ENCODE results near the gene MYL7.
"Not testable (repeated sequence)": the region's sequence is repeated elsewhere in the genome, so short reads cannot be mapped to it uniquely, and the experiment has no call there.

Gene MYL7, protein sequence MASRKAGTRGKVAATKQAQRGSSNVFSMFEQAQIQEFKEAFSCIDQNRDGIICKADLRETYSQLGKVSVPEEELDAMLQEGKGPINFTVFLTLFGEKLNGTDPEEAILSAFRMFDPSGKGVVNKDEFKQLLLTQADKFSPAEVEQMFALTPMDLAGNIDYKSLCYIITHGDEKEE

DNA sequence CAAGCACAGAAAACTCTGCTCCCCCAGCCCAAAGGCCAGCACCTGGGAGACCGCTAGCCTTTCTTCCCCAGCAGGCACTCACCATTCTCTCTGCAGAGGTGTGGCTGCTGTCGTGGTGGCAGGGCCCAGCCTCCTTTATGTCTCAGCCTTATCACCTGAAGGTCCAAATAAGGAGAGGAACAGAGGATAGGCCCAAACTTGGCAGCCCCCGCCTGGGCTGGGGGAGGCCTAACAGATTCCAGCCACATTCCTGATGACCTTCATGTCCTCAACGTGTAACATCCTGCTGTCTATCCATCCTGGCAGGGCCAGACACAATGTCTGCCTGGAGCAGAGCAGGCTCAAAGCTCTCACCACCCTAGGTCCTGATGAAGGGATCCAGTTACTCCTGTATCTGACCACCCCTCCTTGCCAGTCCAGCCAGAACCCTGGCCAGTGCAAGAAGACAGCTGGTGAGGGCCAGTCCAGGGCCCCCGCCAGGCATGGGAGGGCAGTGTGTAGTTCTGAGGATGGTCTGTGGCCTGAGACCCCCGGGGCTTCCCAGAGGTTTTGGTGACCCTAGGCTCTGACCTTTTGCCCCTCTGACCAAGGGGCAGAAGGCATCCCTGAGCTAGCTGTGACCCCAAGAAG, at the start of gene MYL7:
Gene MYL7, minus strand, starts transcription at position 112 of the 630 bp plus-strand sequence. Its CDS starts 27 bp downstream, at position 85.
- no peak for DNase-seq

DNA sequence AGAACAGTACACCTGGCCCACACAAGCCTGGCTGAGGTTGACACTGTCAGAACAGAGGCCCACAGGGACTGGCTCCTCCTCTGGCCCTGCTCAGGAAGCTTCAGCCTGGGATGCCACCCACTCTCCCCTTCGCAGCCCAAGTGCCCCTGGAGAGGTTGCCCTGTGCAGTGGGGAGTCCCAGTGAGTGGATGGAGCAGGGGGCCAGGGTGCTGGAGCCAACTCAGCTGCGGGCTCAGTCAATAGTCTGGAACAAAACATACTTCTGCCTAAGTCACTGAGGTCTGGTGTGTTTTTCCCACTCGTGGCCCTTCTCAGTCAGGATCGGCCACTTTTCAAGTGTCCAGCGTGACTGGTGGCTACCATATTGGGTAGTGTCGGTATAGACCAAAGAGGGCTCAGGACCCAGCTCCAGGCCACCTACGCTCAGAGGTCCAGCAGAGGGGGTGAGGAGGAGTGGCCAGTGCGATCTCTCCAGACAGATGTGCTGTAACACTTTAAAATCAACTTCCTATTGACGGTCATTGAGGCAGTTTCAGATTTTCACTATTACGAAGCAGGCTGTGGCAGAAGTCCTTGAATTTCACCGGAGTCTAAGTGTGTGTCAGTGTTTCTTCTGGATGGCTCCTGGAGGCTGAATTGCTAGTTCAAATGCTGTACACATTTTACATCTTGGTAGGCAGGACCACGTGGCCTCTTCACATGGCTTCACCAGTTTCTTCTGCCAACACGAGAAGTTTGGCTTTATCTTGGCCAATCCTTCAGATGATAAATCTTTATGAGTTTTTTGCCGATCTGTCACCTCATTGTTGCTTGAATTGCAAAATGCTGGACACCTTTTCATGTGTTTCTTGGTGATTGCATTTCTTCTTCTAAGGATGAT, 49.1 kb upstream of the MYL7 start:
- DNase-seq, result no peak

DNA sequence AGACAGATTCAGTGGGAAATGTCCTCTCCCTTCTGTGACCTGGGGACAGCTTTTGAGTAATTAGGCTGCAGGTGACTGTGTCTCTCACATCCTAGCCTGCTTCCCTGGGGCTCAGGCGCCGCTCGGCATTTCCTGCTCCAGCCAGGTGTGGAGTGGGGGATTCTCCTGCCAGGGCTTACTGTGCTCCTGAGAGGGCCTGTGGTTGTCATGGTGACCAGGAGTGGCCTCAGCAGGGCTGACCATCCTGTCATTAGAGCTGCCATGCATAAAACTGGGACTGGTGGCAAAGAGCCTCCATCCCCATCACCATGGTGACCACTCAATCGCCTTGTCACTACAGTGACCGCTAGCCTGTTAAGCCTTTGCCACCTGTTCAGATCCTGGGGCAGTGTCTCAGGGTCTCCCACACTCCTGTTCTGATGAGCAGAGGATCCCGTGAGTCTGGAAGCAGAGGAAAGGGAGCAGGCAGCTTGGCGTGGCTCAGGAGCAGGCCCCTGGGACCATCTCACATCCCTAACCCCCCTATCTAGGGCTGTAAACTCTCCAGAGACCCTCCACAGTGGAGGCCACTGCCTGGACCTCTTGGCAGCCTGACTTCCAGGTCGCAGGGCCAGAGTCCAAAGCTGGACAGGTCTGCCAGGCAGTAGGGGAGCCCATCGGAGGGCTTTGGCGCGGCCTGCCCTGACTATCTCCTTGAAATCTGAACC, 48.3 kb upstream of the MYL7 start, which contains the start of gene GCK:
Gene GCK, minus strand, starts transcription at position 154 of the 707 bp plus-strand sequence. CDS start 486 bp downstream, outside the sequence.
- no peak for DNase-seq

DNA sequence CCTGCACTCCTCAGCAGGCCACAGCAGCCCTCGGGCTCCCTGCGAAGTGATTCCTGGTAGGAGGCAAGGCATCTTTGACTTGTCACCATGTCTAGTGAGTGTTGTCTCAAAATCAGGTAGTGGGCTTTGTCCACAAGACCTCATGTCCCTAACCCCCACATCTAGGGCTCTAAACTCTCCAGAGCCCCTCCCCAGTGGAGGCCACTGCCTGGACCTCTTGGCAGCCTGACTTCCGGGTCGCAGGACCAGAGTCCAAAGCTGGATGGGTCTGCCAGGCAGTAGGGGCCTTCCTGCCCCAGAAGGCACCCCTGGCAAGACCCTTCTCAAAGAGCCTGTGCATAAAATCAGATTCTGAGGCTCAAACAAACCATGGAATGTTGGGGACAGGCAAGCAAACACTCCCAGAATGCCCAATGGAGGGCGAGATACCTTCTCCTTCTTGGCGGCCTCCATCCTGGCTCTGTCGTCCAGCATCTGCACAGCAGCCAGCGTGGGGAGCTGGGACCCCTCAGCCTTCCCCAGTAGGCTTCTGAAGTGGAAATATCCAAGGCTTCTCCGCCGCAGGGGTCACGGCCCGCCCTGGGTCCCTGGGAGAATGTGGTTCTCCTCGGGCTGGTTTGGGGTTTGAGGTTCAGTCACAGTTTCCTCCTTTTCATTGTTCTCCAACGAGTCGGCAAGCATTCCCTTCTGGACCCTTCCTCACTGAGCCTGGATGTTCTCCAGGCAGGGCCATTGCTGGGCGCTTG, 47.5 kb upstream of the MYL7 start:
- no peak for DNase-seq

DNA sequence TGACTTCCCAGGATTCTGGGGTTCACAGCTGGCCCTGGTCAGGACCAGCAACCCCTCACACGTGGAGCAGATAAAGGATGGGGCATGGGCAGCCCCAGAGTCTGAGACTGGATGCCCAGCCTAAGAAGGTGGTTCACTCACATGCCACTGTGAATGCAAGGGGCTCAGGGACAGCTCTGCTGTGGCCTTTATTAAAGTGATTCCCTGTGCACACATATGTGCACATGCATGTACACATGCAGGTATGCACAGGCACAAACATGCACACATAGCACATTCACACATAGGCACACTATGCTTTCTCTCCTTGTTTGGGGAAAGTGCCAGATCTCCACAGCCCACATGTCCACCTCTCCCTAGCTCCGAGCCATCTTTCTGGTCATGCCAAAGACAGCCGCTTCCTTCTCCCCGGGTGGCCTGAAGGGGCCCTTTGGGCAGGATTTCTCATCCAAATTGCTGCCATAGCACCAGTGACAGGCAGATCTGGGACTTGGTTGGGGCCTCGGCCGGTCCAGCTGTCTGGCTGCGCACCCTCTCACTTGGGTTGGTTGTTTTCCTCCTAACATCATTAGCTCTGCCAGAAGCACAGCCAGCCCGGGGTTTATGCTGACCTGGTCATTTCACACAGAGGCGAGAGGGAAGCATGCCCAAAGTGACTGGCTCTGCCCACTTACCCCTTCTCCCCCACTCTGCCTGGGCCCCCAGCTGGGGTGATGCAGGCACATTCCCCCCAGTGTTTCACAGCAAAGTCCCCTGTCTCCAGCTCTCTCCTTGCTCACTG, 46.7 kb upstream of the MYL7 start:
- DNase-seq, result no peak

DNA sequence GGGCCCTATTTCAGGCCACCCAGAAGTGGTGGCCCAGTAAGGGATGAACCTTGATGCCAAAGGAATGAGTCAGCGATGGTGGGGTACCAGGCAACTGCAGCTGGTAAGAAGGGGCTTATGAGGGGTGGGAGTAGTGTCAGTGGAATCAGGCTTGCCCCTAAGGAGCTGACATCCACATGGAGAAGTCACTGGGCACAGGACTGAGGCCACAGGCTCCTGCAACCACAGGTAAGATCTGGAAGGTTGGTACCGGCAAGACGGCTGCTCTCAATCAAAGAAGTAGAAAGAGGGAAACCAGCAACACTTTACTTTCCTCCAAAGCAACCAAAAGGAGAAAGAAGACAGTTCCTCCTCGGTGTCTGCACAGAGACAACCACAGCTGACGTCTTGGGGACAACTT, 45.6 kb upstream of the MYL7 start:
- DNase-seq, result no peak

DNA sequence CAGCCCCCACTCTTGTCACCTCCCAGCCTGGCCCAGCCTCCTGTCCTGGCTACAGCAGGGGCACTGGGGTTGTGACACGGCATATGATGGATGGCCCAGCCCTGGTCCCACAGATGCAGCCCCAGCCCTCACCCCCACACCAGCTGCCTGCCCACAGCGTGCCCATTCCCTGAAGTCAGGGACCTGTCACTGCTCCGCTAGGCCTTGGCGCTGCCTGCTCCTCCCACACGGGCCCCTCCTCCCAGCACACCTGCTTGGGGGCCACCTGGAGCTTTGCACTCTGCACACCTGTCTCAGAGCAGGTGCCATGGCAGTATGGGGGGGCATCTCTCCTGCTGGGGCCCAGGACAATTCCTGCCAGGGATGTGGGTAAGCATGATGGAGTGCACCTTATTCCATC, 44.6 kb upstream of the MYL7 start:
- DNase-seq, result no peak

DNA sequence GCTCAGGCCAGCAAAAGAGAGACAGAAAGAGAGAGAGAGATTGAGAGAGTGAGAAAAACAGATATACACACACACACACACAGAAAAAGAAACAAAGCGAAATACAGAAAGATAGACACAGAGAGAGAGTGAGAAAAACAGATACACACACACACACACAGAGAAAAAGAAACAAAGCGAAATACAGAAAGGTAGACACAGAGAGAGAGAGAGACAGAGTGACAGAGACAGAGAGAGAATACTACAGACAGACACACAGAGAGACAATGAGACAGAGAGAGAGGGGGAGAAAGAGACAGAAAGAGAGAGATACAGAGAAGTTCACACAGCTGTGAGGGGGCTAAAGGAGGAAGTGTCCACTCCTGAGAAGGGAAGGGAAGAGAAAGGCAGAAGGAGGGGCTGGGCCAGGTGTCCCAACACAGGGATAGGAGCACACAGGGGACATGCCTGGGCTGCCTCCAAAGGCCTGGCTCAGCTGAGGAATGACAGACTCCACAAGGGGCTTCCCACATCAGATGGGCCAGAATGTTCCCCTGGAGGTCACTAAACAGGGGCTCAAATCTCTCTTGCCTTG, 43.8 kb upstream of the MYL7 start:
- no peak for DNase-seq

DNA sequence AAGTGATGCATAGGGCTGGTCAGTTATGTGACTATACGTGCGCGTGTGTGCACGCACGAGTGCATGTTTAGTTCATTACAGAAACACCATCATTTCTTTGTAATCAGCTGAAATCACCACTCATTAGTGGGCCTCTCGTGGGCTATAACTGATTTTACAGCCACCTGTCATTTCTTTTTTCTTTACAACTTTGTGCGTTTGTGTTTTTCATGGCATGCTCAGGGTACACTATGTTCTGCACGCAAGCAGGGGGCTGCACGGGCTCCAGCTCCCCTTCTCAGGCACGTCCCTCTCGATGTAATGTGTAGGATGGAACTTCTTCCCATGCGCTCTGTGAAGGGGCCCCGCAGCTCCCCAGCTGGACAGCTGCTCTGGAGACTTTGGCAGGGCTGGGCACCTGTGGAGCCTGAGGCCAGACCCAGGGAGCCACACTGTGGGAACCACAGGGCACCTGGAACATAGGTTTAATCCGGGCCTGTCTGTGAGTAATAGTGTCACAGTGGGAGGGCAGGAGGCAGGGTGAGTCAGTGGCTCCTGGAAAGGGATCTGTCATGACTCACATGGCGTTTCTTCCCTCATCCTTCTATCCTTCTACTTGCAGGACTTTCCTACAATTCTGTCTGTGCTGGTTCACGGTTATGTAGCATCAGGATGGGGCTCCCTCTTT, 43.2 kb upstream of the MYL7 start:
- no peak for DNase-seq

DNA sequence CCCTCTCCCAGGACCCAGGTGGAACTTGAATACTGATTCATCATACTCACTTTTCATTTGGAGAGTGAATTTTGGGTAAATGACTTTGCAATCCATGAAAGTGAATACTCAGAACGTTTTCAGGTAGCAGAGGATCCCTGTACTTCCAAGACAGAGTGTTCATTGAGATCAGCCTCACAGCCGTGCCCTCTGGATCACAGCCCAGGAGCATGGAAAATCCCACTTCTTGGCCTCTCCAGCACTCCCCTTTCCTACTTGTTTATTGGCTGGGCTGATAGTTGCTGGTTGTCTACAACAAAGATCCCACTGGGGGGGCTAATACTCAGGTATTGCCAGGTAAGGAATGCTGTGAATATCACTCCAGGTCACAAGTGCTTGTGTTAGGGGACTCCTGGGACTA, 42.3 kb upstream of the MYL7 start:
- DNase-seq, result no peak

DNA sequence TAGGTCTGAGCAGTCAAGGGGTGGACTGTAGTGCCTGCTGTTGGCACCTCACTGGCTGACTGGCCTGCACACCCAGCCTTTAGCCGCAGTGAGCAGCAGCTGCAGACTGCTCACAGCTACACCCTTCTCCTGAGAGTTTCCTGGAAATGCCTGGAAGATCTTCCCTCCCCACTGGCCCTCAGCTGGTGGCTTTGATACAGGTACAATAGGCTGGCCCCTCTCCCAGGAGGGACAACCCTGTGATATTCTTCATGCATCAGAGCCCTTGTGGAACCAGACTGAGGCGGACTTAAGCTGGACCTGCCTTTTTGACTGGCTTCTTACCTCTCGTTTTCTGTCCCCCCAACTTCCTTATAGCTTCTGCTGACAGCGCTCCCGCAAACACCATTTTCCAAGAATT, 41.7 kb upstream of the MYL7 start:
- no peak for DNase-seq

DNA sequence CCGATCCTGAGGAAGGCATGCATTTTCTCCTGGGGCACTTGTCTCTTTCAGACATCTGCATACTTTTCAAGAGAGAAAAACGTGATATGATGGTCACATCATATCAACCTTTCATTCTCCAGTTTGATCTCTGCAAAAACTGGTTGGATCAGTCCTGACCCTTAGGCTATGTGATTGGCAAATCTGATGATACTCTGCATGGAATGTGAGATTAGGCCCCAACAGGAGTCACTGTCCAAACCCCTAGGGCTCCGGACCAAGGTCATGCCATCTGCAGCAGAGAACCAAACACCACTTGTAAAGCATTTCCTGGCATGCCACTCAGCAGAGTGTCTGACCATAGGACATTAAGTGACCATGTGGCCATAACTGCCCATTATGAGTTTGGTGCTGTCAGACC, 39.5 kb upstream of the MYL7 start:
- DNase-seq, result no peak

DNA sequence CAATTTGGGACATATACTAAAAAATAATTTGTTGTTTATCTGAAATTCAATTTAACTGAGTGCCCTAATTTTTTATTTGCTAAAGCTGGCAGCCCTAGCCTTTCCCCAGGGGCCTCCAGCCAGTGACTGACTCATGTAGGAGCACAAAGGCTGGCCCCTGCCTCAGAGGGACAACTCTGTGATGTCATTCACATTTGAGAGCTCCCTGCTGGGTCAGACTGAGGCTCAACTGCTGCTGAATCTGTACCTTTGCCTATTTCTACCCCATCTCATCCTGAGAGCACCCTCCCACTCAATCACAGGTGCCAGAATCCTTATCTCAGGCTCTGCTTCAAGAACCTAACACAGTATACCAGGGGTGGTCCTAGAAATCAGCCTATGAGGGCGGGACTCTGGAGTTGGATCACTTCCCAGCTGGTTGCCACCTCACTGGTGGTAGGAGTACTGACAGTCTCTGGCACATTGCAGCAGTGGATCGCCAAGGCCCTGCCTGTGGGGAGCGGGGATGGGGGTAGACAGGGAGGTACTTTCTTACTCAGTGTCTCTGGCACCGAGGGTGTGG, 36.5 kb upstream of the MYL7 start:
- no peak for DNase-seq

DNA sequence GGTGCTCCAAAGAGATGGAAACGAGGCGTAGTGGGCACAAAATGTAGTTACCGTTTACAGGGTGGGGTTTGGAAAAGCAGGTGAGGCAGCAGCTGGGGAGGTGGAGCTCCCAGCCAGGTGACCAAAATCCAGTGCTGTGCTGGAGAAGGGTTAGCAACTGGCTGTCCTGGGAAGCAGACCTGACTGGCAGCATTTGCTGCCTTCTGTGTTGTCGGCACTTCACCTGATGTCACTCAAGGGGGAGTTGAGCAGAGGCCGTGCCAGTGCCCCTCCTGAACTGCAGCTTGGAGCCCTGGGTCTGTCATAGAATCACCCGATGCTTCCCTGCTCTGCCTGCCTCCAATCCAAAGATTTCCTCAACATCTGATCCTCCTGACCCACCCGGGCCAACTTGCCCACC, 35.4 kb upstream of the MYL7 start:
- DNase-seq, result no peak

DNA sequence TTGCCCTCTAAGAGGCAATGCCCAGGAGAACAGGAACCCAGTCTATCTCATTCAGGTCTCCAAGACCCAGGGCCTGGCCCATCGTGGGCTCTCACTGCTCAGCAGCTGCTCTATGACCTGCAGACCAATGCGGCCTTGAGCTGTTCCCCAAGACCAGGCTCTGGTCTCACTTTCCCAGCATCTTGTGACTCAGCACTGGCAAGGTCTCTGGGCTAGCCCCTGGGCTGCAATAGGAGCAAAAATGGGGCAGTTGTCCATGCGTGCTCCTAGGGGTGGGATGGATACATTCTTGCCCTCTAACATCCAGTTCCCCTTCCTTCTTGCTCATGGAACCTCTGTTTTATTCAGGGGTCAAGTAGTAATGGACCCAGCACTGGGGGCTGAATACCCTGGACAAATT, 34.6 kb upstream of the MYL7 start:
- DNase-seq, result no peak

DNA sequence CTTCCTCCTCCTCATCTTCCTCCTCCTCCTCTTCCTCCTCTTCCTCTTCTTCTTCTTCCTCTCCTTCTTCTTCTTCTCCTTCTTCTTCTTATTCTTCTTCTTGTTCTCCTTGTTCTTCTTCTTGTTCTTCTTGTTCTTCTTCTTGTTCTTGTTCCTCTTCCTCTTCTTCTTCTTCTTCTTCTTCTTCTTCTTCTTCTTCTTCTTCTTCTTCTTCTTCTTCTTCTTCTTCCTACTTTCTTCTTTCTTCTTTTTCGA, 33.5 kb upstream of the MYL7 start:
- not testable (repeated sequence) for DNase-seq

DNA sequence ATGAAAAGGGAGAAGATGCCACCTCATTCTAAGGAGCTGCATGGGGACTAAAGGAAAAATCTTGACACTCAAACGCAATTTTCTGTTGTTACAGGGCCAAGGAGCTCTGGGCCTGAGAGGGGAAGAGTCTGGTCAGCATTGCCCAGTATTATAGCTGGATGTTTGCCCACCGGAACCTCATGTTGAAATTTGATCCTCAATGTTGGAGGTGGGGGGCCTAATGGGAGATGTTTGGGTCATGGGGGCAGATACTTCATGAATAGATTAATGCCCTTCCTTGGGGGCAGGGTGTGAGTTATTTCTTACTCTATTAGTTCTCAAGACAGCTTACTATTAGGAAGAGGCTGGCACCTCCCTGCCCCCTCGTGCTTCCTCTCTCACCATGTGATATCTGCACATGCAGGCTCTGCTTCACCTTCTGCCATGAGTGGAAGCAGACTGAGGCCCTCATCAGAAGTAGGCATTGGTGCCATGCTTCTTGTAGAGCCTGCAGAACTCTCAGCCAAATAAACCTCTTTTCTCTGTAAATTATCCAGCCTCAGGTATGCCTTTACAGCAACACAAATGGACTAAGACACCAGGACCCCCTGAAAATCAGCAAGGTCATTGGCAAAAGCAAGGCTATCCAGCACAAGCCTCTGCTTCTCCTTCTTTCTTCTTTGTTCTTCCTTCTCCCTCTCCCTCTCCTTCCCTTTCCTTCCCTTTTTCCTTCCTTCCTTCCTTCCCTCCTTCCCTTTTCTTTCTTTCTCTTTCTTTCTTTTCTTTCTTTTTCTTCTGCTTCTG, 33.0 kb upstream of the MYL7 start:
- no peak for DNase-seq

DNA sequence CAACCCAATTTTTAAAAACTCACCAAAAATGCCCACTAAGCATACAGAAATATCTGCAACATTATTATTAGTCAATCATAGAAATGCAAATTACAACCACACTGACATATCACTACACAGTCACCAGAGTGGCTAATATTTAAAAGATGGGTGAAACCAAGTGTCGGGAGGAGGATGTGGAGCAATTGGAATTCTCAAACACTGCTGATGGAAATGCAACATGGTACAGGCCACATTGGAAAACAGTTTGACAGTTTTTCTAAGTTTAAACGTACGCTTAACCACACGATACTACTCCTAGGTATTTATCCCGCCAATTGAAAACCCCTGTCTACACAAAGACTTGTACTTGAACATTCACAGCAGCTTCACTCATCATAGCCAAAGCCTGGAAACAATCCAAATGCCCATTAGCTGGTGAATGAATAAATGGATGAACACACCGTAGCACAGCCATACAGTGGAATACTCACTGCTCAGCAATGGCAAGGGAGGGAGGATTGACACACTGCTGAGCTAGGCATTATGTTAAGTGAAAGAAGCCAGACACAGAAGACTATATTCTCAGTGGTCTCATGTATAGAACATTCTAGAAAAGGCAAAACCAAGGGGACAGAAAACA, 31.8 kb upstream of the MYL7 start:
- no peak for DNase-seq

DNA sequence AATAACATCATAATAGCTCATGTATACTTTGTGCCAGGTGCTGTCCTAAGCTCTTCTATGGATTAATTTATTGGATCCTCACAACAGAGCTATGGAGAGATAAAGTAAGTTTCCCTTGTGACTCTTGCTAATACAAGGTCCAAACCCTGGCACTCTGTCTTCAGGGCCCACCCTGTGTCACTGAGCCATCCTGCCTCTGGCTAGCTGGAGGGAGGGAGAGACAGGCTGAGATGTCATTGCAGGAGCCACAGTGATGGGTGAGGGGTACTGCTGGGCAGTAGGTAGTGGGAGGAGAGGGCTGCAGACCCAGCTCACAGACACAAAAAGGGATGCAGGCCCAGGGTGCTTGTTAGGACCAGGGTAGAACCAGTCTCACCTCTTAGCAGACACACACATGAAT, 31.2 kb upstream of the MYL7 start:
- no peak for DNase-seq
